Neural progenitor cell (in vitro differentiated cells): ENCODE results near the gene BRD3OS. TPM values are rescaled to one million over a fixed set of nuclear protein-coding genes. Genes with fewer than 3 reads are reported as not detected.

Experiments used
- DNase-seq: peaks from one replicate; pipeline ENCODE4 v3.0.0-alpha.2; 2016; ENCODE audit warnings: low spot score
- H2AFZ ChIP-seq: fragments of 200-600 bp; sonication (generic); replicated peaks from 2 replicates; pipeline ENCODE4 v1.6.1; 2016; ENCODE audit warnings: antibody characterized with exemption
- H3F3A ChIP-seq: fragments of 200-600 bp; sonication (generic); 2 replicates; pipeline ENCODE4 v1.6.1; 2016; ENCODE audit warnings: antibody characterized with exemption, low read depth
- H3K27ac ChIP-seq: fragments of 200-600 bp; sonication (generic); 2 replicates; pipeline ENCODE4 v1.5.1; 2016; ENCODE audit warnings: mild to moderate bottlenecking
- H3K27me3 ChIP-seq: fragments of 200-600 bp; sonication (generic); 2 replicates; pipeline ENCODE4 v1.6.1; 2016; ENCODE audit warnings: mild to moderate bottlenecking, moderate library complexity
- H3K36me3 ChIP-seq: fragments of 200-600 bp; sonication (generic); 2 replicates; pipeline ENCODE4 v1.5.1; 2016
- H3K4me1 ChIP-seq: fragments of 200-600 bp; sonication (generic); 2 replicates; pipeline ENCODE4 v1.6.1; 2016; ENCODE audit warnings: mixed run types
- H3K4me2 ChIP-seq: fragments of 200-600 bp; sonication (generic); 2 replicates; pipeline ENCODE4 v1.6.1; 2016
- H3K4me3 ChIP-seq: fragments of 200-600 bp; sonication (generic); 2 replicates; pipeline ENCODE4 v1.5.1; 2016
- H3K79me2 ChIP-seq: fragments of 200-600 bp; sonication (generic); 2 replicates; pipeline ENCODE4 v1.6.1; 2016; ENCODE audit warnings: low read depth
- H3K9ac ChIP-seq: fragments of 200-600 bp; sonication (generic); 2 replicates; pipeline ENCODE4 v1.6.1; 2016
- H3K9me3 ChIP-seq: fragments of 200-600 bp; sonication (generic); 2 replicates; pipeline ENCODE4 v1.5.1; 2016; ENCODE audit warnings: low read depth
- H4K20me1 ChIP-seq: fragments of 200-600 bp; sonication (generic); 2 replicates; pipeline ENCODE4 v1.6.1; 2016; ENCODE audit warnings: low read depth
- H3K27ac Mint-ChIP-seq: 3 replicates; pipeline ENCODE4 v1.8.0; 2021; ENCODE audit warnings: mixed read lengths
- H3K27me3 Mint-ChIP-seq: 2 replicates; pipeline ENCODE4 v1.8.0; 2022; ENCODE audit warnings: low read depth, mild to moderate bottlenecking, inconsistent platforms, moderate library complexity, mixed read lengths; ENCODE audit not compliant: insufficient read depth
- H3K36me3 Mint-ChIP-seq: 3 replicates; pipeline ENCODE4 v1.8.0; 2021; ENCODE audit warnings: mixed read lengths
- H3K4me1 Mint-ChIP-seq: 3 replicates; pipeline ENCODE4 v1.8.0; 2021; ENCODE audit warnings: mixed read lengths
- H3K4me3 Mint-ChIP-seq: 3 replicates; pipeline ENCODE4 v1.8.0; 2021; ENCODE audit warnings: mild to moderate bottlenecking, moderate library complexity, mixed read lengths
- H3K9me3 Mint-ChIP-seq: 3 replicates; pipeline ENCODE4 v1.8.0; 2020; ENCODE audit warnings: mixed read lengths
- CTCF ChIP-seq: fragments of 200-600 bp; sonication (generic); IDR thresholded peaks from 2 replicates; pipeline ENCODE4 v1.5.1; 2017; ENCODE audit warnings: antibody characterized with exemption, mild to moderate bottlenecking
- EZH2 ChIP-seq: fragments of 200-600 bp; sonication (generic); IDR thresholded peaks from 2 replicates; pipeline ENCODE4 v1.6.1; 2017; ENCODE audit warnings: antibody characterized with exemption, mild to moderate bottlenecking, moderate library complexity
- EZH2phosphoT487 ChIP-seq: fragments of 200-600 bp; sonication (generic); IDR thresholded peaks from 2 replicates; pipeline ENCODE4 v1.6.1; 2017; ENCODE audit warnings: antibody characterized with exemption
- total RNA-seq: library from RNA; depleted of rRNA; stranded (reverse); fragments of >200 nt; gene quantifications from 2 replicates; pipeline ENCODE4 v1.2.3, GENCODE V29; 2015; ENCODE audit warnings: low replicate concordance

BRD3OS gene
- total RNA-seq, 1 donor from 2014 or later: 19.0 TPM

DNA sequence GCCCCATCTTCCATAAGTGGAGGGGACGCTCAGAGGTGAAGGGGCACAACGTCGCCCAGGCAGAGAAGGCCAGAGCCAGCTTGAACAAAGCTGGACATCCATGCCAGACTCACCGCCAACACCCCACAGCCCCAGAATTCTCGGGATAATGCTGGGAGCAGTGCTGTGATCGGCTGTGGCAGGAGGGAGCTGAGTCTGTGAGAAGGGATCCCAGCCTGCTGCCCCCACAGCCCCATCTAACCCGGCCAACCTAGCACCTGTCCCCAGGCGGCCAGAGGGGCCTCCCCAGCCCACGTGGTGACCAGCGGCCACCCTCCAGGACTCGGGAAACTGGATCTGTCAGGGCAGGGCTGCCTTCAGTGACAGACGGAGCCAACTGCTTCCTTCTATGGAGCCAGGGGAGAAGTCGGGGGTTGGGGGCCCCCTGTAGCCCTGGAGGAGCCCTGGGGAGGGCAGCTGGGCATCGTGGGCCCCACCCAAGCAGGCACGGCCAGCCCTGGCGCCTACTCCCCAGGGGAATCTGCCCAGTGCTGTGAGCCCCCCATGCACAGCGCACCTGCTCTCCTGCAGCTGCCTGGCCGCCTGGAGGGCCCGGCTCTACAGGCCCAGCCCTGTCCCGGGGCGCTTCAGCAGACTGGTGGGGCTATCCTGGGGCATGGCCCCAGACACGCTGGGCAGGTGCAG is 36.5 kb downstream of the BRD3OS start:
- Mint-ChIP-seq H3K4me1 (peaks cover 37% of the 10 kb centered on the region), H3K27ac (no peak overlapping the region)
- H3K4me1 ChIP-seq: peaks cover 47% of the 10 kb centered on the region

DNA sequence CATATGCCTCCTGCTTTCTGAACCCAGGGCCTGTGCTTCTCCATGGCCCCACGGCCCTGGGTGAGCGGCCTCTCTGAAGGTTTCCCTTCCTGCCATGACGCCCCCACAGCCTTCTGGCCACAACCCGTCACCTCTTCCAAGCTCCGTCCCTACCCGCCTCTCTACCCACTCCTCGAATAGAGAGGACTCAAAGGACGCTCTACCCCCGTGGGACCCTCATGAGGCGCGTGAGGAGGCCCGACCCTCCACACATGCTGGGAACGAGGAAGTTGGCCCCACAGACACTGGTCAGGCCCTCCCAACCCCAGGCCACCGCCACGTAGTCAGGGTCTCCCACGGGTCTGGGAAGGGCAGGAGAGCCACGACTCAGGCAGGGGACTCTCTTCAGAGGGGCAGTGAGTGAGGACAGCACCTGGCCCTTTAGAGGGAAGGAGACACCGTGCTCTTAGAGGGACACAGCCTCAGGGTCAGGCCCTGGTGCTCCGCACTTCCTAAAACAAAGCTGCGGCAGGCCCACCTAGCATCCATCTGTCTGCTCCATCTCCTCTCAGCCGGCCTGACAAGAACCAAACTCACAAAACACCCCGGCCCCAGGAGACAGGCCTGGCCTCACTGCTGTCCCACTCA is 37.3 kb downstream of the BRD3OS start:
- Histone ChIP-seq H3K36me3 (no peaks in the 10 kb centered on the region), H3K9ac (no peak overlapping the region), H3K79me2 (peaks cover 99% of the 10 kb centered on the region), H3F3A (no peaks in the 10 kb centered on the region), H2AFZ (no peak overlapping the region), H3K27ac (no peak overlapping the region), H3K27me3 (no peaks in the 10 kb centered on the region), H3K4me1 (peaks cover 40% of the 10 kb centered on the region), H4K20me1 (peaks cover 96% of the 10 kb centered on the region), H3K4me2 (no peak overlapping the region), H3K9me3 (no peaks in the 10 kb centered on the region), H3K4me3 (no peak overlapping the region)
- Mint-ChIP-seq H3K27me3 (peaks cover 8% of the 10 kb centered on the region), H3K36me3 (no peaks in the 10 kb centered on the region), H3K4me1 (peaks cover 29% of the 10 kb centered on the region), H3K9me3 (no peaks in the 10 kb centered on the region), H3K27ac (peak overlapping the region; percentile 69), H3K4me3 (peak overlapping the region; percentile 27)
- TF ChIP-seq EZH2phosphoT487: no peak
- no peak for TF ChIP-seq CTCF
- no peak for TF ChIP-seq EZH2
- no peak for DNase-seq

More for the DNA sequence above, 36.5 kb downstream of the BRD3OS start:
- TF ChIP-seq CTCF: no peak
- TF ChIP-seq EZH2: no peak
- no peak for TF ChIP-seq EZH2phosphoT487
- no peak overlapping the region for H3K4me2 ChIP-seq
- Mint-ChIP-seq H3K4me3 (no peak overlapping the region), H3K9me3 (no peaks in the 10 kb centered on the region), H3K36me3 (no peaks in the 10 kb centered on the region), H3K27me3 (peaks cover 8% of the 10 kb centered on the region)
- no peak overlapping the region for H2AFZ ChIP-seq
- no peaks in the 10 kb centered on the region for H3F3A ChIP-seq
- H3K27ac ChIP-seq: no peak overlapping the region
- H3K4me3 ChIP-seq: no peak overlapping the region
- peaks cover 100% of the 10 kb centered on the region for H4K20me1 ChIP-seq
- H3K9me3 ChIP-seq: no peaks in the 10 kb centered on the region
- no peaks in the 10 kb centered on the region for H3K27me3 ChIP-seq
- peak; percentile 1 for DNase-seq
- peak overlapping the region; percentile 45 for H3K9ac ChIP-seq
- peaks cover 100% of the 10 kb centered on the region for H3K79me2 ChIP-seq
- no peaks in the 10 kb centered on the region for H3K36me3 ChIP-seq

GRCh38 chr9:134063088-134063570 is 37.8 kb downstream of the BRD3OS start:
- DNase-seq: no peak
- peaks cover 90% of the 10 kb centered on the region for H4K20me1 ChIP-seq
- no peak overlapping the region for H3K4me3 ChIP-seq
- H3K36me3 Mint-ChIP-seq: no peaks in the 10 kb centered on the region
- H3K9me3 ChIP-seq: no peaks in the 10 kb centered on the region
- no peak overlapping the region for H3K27ac Mint-ChIP-seq
- H3F3A ChIP-seq: no peaks in the 10 kb centered on the region
- peaks cover 8% of the 10 kb centered on the region for H3K27me3 Mint-ChIP-seq
- no peak overlapping the region for H2AFZ ChIP-seq
- H3K9ac ChIP-seq: no peak overlapping the region
- peaks cover 35% of the 10 kb centered on the region for H3K4me1 ChIP-seq
- H3K9me3 Mint-ChIP-seq: no peaks in the 10 kb centered on the region
- no peak for TF ChIP-seq CTCF
- TF ChIP-seq EZH2: no peak
- no peak for TF ChIP-seq EZH2phosphoT487
- peaks cover 93% of the 10 kb centered on the region for H3K79me2 ChIP-seq
- peaks cover 29% of the 10 kb centered on the region for H3K4me1 Mint-ChIP-seq
- H3K4me2 ChIP-seq: no peak overlapping the region
- H3K27ac ChIP-seq: no peak overlapping the region
- H3K36me3 ChIP-seq: no peaks in the 10 kb centered on the region
- H3K27me3 ChIP-seq: no peaks in the 10 kb centered on the region
- H3K4me3 Mint-ChIP-seq: no peak overlapping the region
